Stimulated activated CD4-positive, alpha-beta T cell treated with anti-CD3 and anti-CD28 coated beads, TNF-alpha, amount 100 ng/mL, for 24 hours (primary cell): ENCODE results near the gene ZNF367.
"Not testable (repeated sequence)": the region's sequence is repeated elsewhere in the genome, so short reads cannot be mapped to it uniquely, and the experiment has no call there.

Source experiments
- DNase-seq, 3 experiments: peaks; one replicate each; pipeline ENCODE4 v3.0.0-alpha.2; 2020; ENCODE audit warnings: low read depth in 3 of 3

ZNF367 gene

GRCh38 chr9:96363175-96363967 is 54.8 kb downstream of the ZNF367 start:
- DNase-seq: no peak

GRCh38 chr9:96362119-96362518 is 56.1 kb downstream of the ZNF367 start:
- DNase-seq: not testable (repeated sequence)

GRCh38 chr9:96361668-96362067 is 56.5 kb downstream of the ZNF367 start:
- no peak for DNase-seq

DNA sequence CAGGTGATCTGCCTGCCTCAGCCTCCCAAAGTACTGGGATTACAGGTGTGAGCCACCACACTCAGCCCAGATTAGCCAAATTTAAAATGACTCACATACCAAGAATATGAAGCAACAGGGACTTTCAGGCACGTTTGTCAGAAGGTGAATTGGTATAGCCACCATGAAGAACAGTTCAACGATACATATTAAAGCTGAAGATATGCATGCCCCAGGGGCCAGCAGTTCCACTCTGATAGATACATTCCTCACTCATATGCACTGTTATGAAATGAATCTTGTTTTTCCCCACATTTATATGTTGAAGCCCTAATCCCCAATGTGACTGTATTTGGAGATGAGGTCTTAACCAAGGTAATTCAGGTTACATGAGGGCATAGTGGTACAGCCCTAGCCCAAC is 57.2 kb downstream of the ZNF367 start:
- DNase-seq: no peak

- not testable (repeated sequence) for DNase-seq
These were observed 57.6 kb downstream of the ZNF367 start for GRCh38 chr9:96360523-96360922.

GRCh38 chr9:96350866-96351265 is 67.3 kb downstream of the ZNF367 start:
- no peak for DNase-seq

DNA sequence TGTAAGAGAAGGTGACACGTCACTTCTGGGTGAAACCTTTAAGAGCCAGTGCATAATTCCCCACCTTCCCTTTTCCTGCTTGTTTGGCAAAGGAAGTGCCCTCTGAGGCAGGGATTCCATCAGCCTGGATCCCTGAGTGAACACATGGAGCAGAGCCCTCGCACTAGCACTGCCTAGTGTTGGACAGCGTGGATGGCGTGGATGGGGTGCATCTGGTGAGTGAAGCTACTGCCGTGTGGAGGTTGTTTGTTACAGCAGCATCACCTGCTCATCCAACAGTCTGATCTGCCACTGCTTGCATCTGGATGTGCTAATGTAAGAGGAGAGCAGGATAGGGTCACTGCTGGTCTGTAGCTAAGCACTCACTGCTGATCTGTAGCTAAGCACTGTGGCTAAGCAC is 69.9 kb downstream of the ZNF367 start:
- DNase-seq: no peak

GRCh38 chr9:96345551-96345950 is 72.6 kb downstream of the ZNF367 start:
- no peak for DNase-seq

GRCh38 chr9:96344458-96345180 is 73.6 kb downstream of the ZNF367 start:
- no peak for DNase-seq

- no peak for DNase-seq
These were observed 74.4 kb downstream of the ZNF367 start for GRCh38 chr9:96343515-96344360.

GRCh38 chr9:96342571-96343245 is 75.5 kb downstream of the ZNF367 start:
- DNase-seq: no peak

DNA sequence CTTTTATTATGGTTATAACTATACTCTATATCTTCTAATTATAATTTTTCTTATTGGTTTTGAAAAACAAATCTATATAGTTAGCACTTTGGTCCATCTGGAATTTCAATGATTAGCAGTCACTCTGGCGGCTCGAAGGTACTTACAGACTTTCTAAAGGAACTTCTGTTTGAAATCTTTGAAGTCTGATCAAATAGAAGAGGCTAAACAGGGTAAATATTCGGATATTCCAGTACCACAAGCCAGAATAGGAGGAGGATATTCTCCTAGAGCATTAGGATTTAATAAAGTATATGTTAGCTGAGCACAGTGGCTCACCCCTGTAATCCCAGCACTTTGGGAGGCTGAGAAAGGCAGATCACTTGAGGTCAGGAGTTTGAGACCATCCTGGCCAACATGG is 77.5 kb downstream of the ZNF367 start:
- no peak for DNase-seq

GRCh38 chr9:96338299-96338698 is 79.9 kb downstream of the ZNF367 start:
- no peak for DNase-seq
